ENCODE data around the gene RFTN1. TPM values are rescaled to one million over a fixed set of nuclear protein-coding genes. Genes with fewer than 3 reads are reported as not detected.

RFTN1 gene
- total RNA-seq, 1 donor from 2014 or later, result 34.7 TPM

- no peak for DNase-seq (ENCODE audit: low read depth)
- TF ChIP-seq, protein P1, sequence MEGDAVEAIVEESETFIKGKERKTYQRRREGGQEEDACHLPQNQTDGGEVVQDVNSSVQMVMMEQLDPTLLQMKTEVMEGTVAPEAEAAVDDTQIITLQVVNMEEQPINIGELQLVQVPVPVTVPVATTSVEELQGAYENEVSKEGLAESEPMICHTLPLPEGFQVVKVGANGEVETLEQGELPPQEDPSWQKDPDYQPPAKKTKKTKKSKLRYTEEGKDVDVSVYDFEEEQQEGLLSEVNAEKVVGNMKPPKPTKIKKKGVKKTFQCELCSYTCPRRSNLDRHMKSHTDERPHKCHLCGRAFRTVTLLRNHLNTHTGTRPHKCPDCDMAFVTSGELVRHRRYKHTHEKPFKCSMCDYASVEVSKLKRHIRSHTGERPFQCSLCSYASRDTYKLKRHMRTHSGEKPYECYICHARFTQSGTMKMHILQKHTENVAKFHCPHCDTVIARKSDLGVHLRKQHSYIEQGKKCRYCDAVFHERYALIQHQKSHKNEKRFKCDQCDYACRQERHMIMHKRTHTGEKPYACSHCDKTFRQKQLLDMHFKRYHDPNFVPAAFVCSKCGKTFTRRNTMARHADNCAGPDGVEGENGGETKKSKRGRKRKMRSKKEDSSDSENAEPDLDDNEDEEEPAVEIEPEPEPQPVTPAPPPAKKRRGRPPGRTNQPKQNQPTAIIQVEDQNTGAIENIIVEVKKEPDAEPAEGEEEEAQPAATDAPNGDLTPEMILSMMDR (conservative IDR thresholded peaks at IDR 0.05; ENCODE audit: low read depth, low read length), result no peak
- no peak overlapping the region for H3K4me3 ChIP-seq (ENCODE audit: low read depth, low read length)
Observed at GRCh38 chr3:16500093-16500492, 13.4 kb downstream of the RFTN1 start.

DNA sequence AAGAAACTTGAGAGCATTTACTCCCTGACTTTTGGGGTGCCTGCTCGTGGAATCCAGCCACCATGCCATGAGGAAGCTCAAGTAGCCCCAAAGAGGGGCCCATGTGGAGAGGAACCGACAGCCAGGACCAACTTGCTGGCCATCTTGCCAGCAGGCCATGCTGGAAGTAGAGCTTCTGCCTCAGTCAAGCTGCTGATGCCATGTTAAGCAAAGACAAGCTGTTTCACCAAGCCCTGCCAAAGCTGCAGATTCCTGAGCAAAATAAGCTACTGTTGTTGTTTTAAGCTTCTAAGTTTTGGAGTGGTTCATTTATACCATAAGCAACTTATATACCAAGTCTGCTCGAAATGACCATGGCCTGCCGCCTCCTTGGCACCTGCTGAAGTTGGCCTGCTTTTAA lies 14.1 kb downstream of the RFTN1 start:
- H3K4me3 ChIP-seq (ENCODE audit: low read depth, low read length), result no peak overlapping the region
- DNase-seq (ENCODE audit: low read depth), result no peak
- TF ChIP-seq, protein P1 (conservative IDR thresholded peaks at IDR 0.05; ENCODE audit: low read depth, low read length), result no peak

DNA sequence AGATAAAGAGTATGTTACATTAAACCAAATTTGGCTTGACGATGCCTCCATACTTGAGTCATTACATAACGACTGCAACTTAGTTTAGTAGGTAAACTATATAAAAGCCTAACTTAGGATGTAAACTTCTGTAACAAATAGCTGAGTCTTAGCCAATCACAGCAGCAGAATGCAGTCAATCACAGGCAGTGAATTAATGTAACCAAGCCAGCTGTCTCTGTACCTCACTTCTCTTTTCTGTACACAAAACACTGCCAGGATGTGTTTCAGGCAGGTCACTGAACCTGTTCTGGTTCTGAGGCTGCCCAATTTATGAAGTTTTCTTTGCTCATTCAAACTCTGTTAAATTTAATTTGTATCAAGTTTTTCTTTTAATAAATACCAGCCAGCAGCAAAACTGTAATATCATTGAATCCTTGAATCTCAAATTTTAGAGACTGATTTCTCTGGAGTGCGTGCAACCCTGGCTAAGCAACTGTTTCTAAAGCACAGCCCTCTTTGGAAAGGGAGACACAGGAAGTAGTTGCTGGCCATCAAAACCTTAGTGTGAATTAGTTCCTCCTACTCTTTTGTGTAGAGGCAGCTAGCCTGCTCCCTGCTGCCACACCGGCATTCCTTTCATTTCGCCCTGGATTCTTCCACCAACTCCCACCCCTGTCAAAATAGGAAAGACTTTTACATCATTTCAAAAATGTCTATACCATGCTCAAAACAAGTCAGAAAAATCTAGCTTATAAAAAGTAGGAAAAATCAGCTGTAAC lies 15.2 kb downstream of the RFTN1 start:
- H3K4me3 ChIP-seq (ENCODE audit: low read depth, low read length), result no peak overlapping the region
- TF ChIP-seq, protein P1 (conservative IDR thresholded peaks at IDR 0.05; ENCODE audit: low read depth, low read length), result no peak
- DNase-seq (ENCODE audit: low read depth), result no peak

DNA sequence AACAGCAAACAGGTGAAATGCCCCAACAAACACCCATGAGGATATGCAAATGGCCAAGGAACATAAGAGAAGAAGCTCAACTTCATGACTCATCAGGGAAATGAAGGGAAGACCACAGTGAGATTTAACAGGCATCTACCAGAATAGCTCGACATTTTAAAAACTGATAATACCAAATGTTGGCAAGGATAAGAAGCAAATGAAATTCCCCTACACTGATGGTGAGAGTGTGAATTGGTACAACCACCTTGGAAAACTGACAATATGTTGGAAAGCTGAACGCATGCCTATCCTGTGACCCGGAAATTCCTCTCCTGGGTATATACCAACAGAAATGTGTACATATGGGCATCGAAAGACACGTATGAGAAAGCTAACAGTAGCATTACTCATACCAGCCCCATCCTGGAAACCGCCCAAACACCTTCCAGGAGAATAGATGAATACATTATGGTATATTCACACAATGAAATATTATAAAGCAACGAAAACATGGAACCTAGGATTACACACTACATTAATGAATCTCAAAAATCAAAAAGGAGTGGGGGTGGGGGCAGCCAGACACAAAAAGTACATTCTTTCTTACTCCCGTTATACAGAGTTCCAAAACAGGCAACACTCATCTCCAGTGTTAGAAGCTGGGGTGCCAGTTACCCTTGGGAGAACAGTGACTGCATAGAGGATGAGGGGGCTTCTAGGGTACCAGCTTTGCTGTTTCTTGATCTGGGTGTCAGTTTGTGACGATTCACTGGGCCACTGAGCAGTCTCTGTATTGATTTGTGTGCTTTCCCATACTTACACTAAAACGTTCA lies 16.9 kb downstream of the RFTN1 start:
- TF ChIP-seq, protein P1 (conservative IDR thresholded peaks at IDR 0.05; ENCODE audit: low read depth, low read length), result no peak
- no peak overlapping the region for H3K4me3 ChIP-seq (ENCODE audit: low read depth, low read length)
- no peak for DNase-seq (ENCODE audit: low read depth)

- TF ChIP-seq, protein P1 (conservative IDR thresholded peaks at IDR 0.05; ENCODE audit: low read depth, low read length), result no peak
- H3K4me3 ChIP-seq (ENCODE audit: low read depth, low read length), result no peak overlapping the region
- no peak for DNase-seq (ENCODE audit: low read depth)
Observed at GRCh38 chr3:16496008-16496407, 17.5 kb downstream of the RFTN1 start.

GRCh38 chr3:16494814-16495431 lies 18.6 kb downstream of the RFTN1 start:
- no peak overlapping the region for H3K4me3 ChIP-seq (ENCODE audit: low read depth, low read length)
- DNase-seq (ENCODE audit: low read depth), result no peak
- TF ChIP-seq, protein P1 (conservative IDR thresholded peaks at IDR 0.05; ENCODE audit: low read depth, low read length), result no peak

Measured in epithelial cell of proximal tubule (primary cell).